B cell (primary cell): Measurements from ENCODE around the gene KRTAP20-3. TPM values are rescaled to one million over a fixed set of nuclear protein-coding genes. Genes with fewer than 3 reads are reported as not detected.

ENCODE experiments used
- ATAC-seq: fragments of 200-7000 bp; cut with Tn5 transposase; one replicate; pipeline ENCODE4 v1.10.0; 2021; ENCODE audit warnings: low read depth, mild to moderate bottlenecking, moderate number of reproducible peaks, moderate library complexity
- CTCF ChIA-PET: fragments of 350-600 bp; sonication (Branson Sonifier 250); formaldehyde crosslinking; loops from one replicate; lab custom pipeline; 2021; ENCODE audit warnings: antibody characterized with exemption, inconsistent platforms; lab: Charles Lee
- POLR2A ChIA-PET: fragments of 350-600 bp; sonication (Branson Sonifier 250); formaldehyde crosslinking; loops from one replicate; lab custom pipeline; 2021; ENCODE audit warnings: antibody characterized with exemption; lab: Charles Lee
- DNase-seq: peaks from one replicate; pipeline ENCODE4 v3.0.0; 2013
- H2AFZ ChIP-seq: 2 replicates; pipeline ENCODE4 v1.6.1; 2012; ENCODE audit warnings: mild to moderate bottlenecking, low read depth, low read length; ENCODE audit not compliant: insufficient read depth, poor library complexity, severe bottlenecking
- H3K27ac ChIP-seq, 2 donors: 1 replicate in 1 of 2; 2 replicates in 1 of 2; pipeline ENCODE4 v1.5.1; 2012 to 2013; ENCODE audit warnings: low read length in 2 of 2, mild to moderate bottlenecking in 2 of 2, moderate library complexity in 1 of 2
- H3K27me3 ChIP-seq, 4 experiments: fragments of 200-600 bp in 1 of 4; sonication (generic) in 1 of 4; replicated peaks in 1 of 4; 1 replicate in 2 of 4; 2 replicates in 2 of 4; pipeline versions ENCODE4 v1.6.1 to v1.7.0; 2013 to 2016; ENCODE audit warnings: low read length in 3 of 4, mild to moderate bottlenecking in 2 of 4, mixed read lengths in 1 of 4, moderate library complexity in 1 of 4; ENCODE audit not compliant: insufficient read depth in 4 of 4, control insufficient read depth in 3 of 4; ENCODE audit errors: control extremely low read depth in 1 of 4
- H3K36me3 ChIP-seq, 2 experiments: replicated peaks in 1 of 2; 1 replicate in 1 of 2; 2 replicates in 1 of 2; pipeline versions ENCODE4 v1.6.1 to v1.7.1; 2013; ENCODE audit warnings: low read length in 1 of 2; ENCODE audit not compliant: insufficient read depth in 2 of 2, control insufficient read depth in 1 of 2; ENCODE audit errors: control extremely low read depth in 1 of 2, extremely low read depth in 1 of 2
- H3K4me1 ChIP-seq, 2 donors: fragments of 200-600 bp in 1 of 2; sonication (generic) in 1 of 2; 1 replicate in 1 of 2; 2 replicates in 1 of 2; pipeline versions ENCODE4 v1.5.1 to v1.6.1; 2013 to 2017; ENCODE audit warnings: low read length in 2 of 2; ENCODE audit not compliant: control insufficient read depth in 2 of 2, insufficient read depth in 2 of 2
- H3K4me2 ChIP-seq: replicated peaks from 2 replicates; pipeline ENCODE3; 2012; ENCODE audit warnings: mild to moderate bottlenecking, low read depth, low read length; ENCODE audit not compliant: poor library complexity, severe bottlenecking
- H3K4me3 ChIP-seq, 5 experiments: fragments of 200-600 bp in 1 of 5; sonication (generic) in 1 of 5; 1 replicate in 3 of 5; 2 replicates in 2 of 5; pipeline versions ENCODE4 v1.5.1 to v1.7.0; 2011 to 2016; ENCODE audit warnings: low read length in 4 of 5, mild to moderate bottlenecking in 4 of 5, low read depth in 2 of 5, control low read depth in 1 of 5, moderate library complexity in 1 of 5; ENCODE audit not compliant: insufficient read depth in 1 of 5; ENCODE audit errors: control extremely low read depth in 1 of 5, extremely low read depth in 1 of 5
- H3K79me2 ChIP-seq: fragments of 200-600 bp; sonication (generic); one replicate; pipeline ENCODE4 v1.6.0; 2016; ENCODE audit warnings: low read length; ENCODE audit not compliant: control insufficient read depth, insufficient read depth
- H3K9ac ChIP-seq: fragments of 200-600 bp; sonication (generic); 2 replicates; pipeline ENCODE4 v1.6.1; 2017; ENCODE audit warnings: mild to moderate bottlenecking, low read length, moderate library complexity
- H3K9me3 ChIP-seq, 3 donors: one replicate each; pipeline versions ENCODE4 v1.6.1 to v1.7.1; 2013; ENCODE audit warnings: low read length in 2 of 3; ENCODE audit not compliant: control insufficient read depth in 2 of 3, insufficient read depth in 1 of 3; ENCODE audit errors: control extremely low read depth in 1 of 3
- H4K20me1 ChIP-seq: 2 replicates; pipeline ENCODE4 v1.6.0; 2012; ENCODE audit warnings: mild to moderate bottlenecking, low read length; ENCODE audit not compliant: insufficient read depth, control insufficient read depth, poor library complexity, severe bottlenecking
- H3K27ac Mint-ChIP-seq: one replicate; pipeline ENCODE4 v1.8.0; 2021; ENCODE audit warnings: mixed read lengths
- H3K27me3 Mint-ChIP-seq: one replicate; pipeline ENCODE4 v1.8.0; 2021; ENCODE audit warnings: mixed read lengths
- H3K4me1 Mint-ChIP-seq: one replicate; pipeline ENCODE4 v1.8.0; 2021; ENCODE audit warnings: mixed read lengths
- H3K4me3 Mint-ChIP-seq: one replicate; pipeline ENCODE4 v1.8.0; 2021; ENCODE audit warnings: mixed read lengths
- H3K9me3 Mint-ChIP-seq: one replicate; pipeline ENCODE4 v1.8.0; 2022; ENCODE audit warnings: mixed read lengths; ENCODE audit not compliant: insufficient read depth
- EZH2 ChIP-seq: IDR thresholded peaks from 2 replicates; pipeline ENCODE4 v1.6.1; 2012; ENCODE audit warnings: borderline replicate concordance, low read depth, mild to moderate bottlenecking, moderate library complexity, low read length; ENCODE audit not compliant: insufficient read depth, poor library complexity, severe bottlenecking
- WGBS: methylation state at CpG from one replicate; pipeline ENCODE4 v1.1.5; 2013; ENCODE audit warnings: missing lambda C conversion rate; ENCODE audit not compliant: insufficient coverage; 5-methylcytosine and 5-hydroxymethylcytosine counted together
- intact Hi-C: fragments of 100-400 bp; cut with micrococcal nuclease; formaldehyde crosslinking; loops from one replicate; pipeline ENCODE4 v1.10.0; 2022
- polyA plus RNA-seq: library from polyadenylated mRNA; depleted of rRNA; stranded (reverse); fragments of >200 nt; gene quantifications from 2 replicates; pipeline ENCODE4 v1.2.3, GENCODE V29; 2012
- total RNA-seq, 2 donors: library from RNA; stranded (reverse); fragments of 120-200 nt in 1 of 2; gene quantifications; 1 replicate in 1 of 2; 2 replicates in 1 of 2; pipeline versions ENCODE4 v1.2.3 to v1.2.4, GENCODE V29; 2013 to 2022
- TF ChIP-seq, protein P1 (sequence below): fragments of 200-600 bp; IDR thresholded peaks from one replicate; pipeline ENCODE4 v1.8.0; 2022; ENCODE audit warnings: antibody characterized with exemption, mild to moderate bottlenecking

The KRTAP20-3 gene
- total and polyA plus RNA-seq, 2 donors (not counting 1 experiment from before 2014, with no cell fraction given): not detected

DNA sequence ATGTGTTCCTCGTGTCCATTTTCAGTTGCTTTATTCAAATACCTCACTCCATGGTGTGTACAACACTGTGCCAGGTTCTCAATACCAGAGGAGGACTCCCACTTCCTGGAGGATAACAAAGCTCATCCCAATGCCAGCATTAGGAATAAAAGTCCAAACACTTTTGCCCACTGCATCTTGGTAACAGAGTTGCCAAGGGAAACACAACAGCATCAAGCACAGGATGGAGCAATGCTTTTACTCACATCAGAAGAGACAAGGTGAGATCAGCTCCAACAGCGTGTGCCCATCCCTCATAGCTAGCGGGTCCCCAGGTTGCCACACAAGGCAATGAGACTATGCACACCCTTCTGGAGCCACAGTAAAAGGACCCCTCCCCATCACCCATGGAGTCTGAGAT lies 19.3 kb upstream of the KRTAP20-3 start:
- Histone ChIP-seq H3K9me3 (peaks cover 0 to 16% (median 2%) of the 10 kb centered on the region in 3 donors), H3K4me1 (no peaks in the 10 kb centered on the region), H3K27me3 (no peaks in the 10 kb centered on the region), H3K9ac (no peak overlapping the region), H3K27ac (no peak overlapping the region), H4K20me1 (no peaks in the 10 kb centered on the region), H2AFZ (no peak overlapping the region), H3K4me3 (no peak overlapping the region), H3K36me3 (no peaks in the 10 kb centered on the region), H3K79me2 (no peaks in the 10 kb centered on the region), H3K4me2 (no peak overlapping the region)
- no peaks in the 10 kb centered on the region for H3K9me3 Mint-ChIP-seq
- H3K27me3 Mint-ChIP-seq: no peaks in the 10 kb centered on the region
- DNase-seq: no peak
- CTCF ChIA-PET: no interaction called here
- no peak overlapping the region for H3K27ac Mint-ChIP-seq
- no peak overlapping the region for H3K4me3 Mint-ChIP-seq
- ATAC-seq: no peak
- POLR2A ChIA-PET: no interaction called here
- H3K4me1 Mint-ChIP-seq: no peaks in the 10 kb centered on the region
- TF ChIP-seq, protein P1, sequence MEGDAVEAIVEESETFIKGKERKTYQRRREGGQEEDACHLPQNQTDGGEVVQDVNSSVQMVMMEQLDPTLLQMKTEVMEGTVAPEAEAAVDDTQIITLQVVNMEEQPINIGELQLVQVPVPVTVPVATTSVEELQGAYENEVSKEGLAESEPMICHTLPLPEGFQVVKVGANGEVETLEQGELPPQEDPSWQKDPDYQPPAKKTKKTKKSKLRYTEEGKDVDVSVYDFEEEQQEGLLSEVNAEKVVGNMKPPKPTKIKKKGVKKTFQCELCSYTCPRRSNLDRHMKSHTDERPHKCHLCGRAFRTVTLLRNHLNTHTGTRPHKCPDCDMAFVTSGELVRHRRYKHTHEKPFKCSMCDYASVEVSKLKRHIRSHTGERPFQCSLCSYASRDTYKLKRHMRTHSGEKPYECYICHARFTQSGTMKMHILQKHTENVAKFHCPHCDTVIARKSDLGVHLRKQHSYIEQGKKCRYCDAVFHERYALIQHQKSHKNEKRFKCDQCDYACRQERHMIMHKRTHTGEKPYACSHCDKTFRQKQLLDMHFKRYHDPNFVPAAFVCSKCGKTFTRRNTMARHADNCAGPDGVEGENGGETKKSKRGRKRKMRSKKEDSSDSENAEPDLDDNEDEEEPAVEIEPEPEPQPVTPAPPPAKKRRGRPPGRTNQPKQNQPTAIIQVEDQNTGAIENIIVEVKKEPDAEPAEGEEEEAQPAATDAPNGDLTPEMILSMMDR: no peak
- no peak for TF ChIP-seq EZH2
- 91% methylated on average over 3 of the region's 3 CpGs for WGBS
- intact Hi-C loops: no loop called here

DNA sequence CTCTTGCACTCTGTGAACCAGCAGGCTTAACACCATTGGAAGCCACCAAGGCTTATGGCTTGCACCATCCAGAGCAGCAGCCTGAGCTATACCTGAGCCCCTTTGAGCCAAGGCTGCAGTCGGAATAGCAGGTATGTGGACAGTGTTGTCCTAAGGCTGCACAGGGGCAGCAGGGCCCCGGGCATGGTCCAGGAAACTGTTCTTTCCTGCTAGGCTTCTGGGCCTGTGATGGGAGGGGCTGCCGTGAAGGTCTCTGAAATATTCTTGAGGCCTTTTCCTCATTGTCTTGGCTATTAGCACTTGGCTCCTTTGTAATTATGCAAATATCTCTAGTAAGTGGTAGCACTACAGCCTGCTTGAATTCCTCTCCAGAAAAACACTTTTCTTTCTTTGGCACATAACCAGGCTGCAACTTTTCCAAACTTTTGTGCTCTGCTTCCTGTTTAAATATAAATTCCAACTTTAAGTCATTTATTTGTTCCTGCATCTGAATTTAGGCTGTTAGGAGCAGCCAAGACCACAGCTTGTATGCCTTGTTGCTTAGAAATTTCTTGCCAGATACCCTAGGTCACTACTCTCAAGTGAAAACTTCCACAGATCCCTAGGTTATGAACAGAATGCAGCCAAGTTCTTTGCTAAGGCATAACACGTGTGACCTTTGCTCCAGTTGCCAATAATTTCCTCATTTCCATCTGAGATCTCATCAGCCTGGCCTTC lies 17.1 kb upstream of the KRTAP20-3 start:
- CTCF ChIA-PET: no interaction called here
- H3K27me3 ChIP-seq: no peaks in the 10 kb centered on the region
- 76% methylated on average over 3 of the region's 4 CpGs for WGBS

More for the DNA sequence above, 17.1 kb upstream of the KRTAP20-3 start:
- Histone ChIP-seq H3K27ac (no peak overlapping the region), H3K4me2 (no peak overlapping the region), H3K36me3 (no peaks in the 10 kb centered on the region), H3K79me2 (no peaks in the 10 kb centered on the region), H4K20me1 (no peaks in the 10 kb centered on the region), H2AFZ (no peak overlapping the region), H3K9me3 (peaks cover 0 to 14% (median 2%) of the 10 kb centered on the region in 3 donors), H3K9ac (no peak overlapping the region), H3K4me3 (no peak overlapping the region), H3K4me1 (no peaks in the 10 kb centered on the region)
- H3K4me3 Mint-ChIP-seq: no peak overlapping the region
- intact Hi-C loops: no loop called here
- H3K4me1 Mint-ChIP-seq: no peaks in the 10 kb centered on the region
- no peaks in the 10 kb centered on the region for H3K27me3 Mint-ChIP-seq
- POLR2A ChIA-PET: no interaction called here
- ATAC-seq: no peak
- no peak for DNase-seq
- H3K27ac Mint-ChIP-seq: no peak overlapping the region
- H3K9me3 Mint-ChIP-seq: peaks cover 2% of the 10 kb centered on the region
- TF ChIP-seq, protein P1: no peak
- TF ChIP-seq EZH2: no peak
